HG03066 (cell line): ENCODE results near the gene DCLK2.
A peak's percentile ranks its signal among the peaks of the same experiment; 100 is the strongest.

Source experiments
- ATAC-seq: cut with Tn5 transposase; IDR thresholded peaks from one replicate; pipeline ENCODE4 v1.9.1; 2021; ENCODE audit warnings: low read depth; ENCODE audit not compliant: unreplicated experiment

The DCLK2 gene

DNA sequence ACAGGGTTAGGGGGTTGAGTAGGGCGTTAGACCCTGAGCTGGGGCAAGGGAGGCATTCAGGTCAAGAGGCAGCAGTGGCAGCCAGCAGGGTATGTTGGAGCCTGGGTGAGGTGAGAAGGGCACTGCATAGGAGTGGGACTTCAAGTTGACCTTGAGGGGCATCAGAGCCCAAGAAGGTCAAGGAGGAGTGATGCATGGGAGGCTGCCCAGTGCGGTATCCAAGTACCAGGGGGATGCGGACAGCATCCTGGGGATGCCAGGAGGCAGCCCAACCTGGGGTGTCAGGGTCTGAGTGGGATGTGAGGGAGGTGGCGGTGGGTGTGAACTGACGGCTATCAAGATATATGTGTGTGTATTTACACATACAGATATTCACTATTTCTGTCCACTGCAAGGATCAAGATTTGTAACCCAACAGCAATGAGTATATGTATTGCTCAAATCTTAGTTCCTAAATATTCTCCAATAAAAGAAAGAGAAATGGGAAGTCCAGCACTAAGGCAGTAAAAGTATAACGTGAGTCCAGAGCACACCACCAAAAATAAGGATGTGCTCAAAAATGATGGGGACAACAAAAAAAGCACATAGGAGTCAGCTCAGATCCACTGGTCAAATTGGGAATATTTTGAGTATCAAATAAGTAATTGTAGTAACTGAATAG, 9.8 kb upstream of the DCLK2 start:
- no peak for ATAC-seq

DNA sequence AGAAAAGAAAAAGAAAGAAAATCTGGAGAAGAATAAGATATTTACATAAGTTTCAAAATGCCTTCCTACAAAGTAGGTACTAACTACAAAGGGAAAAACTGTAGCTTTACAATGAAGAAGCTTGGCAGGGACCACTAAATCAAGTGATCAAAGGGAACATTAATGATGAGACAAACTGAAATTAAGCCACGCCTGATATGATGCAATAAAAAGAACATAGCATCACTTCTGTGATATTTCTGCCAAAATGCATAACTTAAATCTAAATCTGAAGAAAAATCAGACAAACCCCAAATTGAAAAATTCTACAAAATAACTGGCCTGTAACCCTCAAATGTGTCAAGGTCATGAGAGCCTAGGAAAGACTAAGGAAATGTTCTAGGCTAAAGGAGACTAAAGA, 8.9 kb upstream of the DCLK2 start:
- no peak for ATAC-seq

DNA sequence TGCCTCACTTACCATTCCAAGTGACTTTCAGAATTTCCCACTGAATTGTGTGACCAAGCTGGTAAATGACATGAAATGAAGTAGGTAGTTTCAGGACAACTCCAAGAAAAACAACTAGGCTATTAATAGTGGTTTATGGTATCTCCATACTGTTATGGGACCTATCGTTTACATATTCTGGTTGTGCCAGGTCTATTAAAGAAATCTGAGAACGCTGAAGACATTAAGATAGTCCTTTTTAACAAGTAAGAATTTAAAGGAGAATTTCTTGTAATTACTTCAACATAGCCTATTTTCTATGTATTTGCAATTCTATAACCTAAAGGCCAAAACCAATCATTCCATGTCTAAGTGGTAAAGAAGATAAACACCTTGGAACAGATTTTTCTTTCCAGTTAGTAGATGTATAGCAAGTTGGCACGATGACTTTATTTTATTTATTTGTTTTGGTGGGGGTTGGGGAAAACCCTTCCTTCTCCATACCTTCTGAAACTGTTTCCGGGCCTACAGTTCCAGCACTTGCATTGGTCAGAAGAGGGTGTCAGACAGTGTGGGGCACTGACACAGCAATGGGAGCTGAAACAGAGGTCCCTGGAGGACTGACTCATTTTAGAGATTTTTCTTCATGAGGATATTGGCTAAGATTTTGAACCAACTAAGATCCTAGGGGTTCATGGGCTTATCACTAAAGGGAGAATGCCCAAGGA, 7.6 kb upstream of the DCLK2 start:
- ATAC-seq, result no peak

DNA sequence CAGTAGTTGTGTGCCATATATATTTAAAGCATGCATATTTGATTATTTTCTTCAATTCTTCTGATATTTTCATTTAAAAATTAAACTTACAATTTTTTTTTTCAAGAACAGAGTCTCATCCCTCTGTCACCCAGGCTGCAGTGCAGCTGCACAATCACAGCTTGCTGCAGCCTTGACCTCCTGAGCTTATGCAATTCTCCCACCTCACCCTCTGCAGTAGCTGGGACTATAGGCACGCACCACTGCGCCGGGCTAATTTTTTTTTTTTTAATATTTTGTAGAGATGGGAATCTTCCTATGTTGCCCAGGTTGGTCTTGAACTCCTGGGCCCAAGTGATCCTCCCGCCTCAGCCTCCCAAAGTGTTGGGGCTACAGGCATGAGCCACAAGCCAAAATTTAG, 5.8 kb upstream of the DCLK2 start:
- ATAC-seq, result no peak

DNA sequence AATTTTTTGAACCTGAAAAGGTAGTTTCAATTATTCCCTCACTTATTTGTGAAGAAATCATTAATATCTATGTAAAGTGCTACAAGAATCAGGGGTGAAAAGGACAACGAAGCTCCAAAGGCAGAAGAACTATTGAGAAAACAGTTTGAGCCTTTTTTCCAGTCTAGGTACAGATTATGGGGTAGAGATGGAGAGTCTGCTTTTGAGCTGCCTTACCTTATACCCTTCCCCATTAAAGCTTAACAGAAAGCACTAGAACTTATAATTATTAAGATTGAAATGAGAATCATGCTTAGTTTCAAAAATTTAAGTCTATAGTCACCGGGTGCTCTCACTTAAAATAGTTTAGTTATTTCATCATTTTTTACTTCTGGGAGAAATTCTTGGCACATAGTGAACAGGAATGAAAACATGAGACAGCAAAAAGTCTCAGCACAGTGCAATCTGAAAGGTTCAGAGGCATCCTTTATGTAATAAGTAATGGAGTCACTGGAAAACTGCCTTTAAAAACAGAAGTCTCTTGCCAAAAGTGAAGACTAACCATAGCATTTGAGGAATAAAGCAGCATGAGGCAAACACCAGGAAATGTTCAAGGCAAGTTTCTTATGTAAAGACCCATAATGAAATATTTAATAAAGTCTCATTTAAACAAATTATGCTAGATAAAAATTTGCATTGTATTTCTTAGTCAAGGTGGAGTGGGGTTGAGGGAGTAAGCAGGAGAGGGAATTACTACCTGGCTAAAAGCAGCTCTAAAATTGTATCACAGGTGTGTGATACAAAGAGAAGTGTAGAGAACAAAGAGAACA, 5.1 kb upstream of the DCLK2 start:
- no peak for ATAC-seq

DNA sequence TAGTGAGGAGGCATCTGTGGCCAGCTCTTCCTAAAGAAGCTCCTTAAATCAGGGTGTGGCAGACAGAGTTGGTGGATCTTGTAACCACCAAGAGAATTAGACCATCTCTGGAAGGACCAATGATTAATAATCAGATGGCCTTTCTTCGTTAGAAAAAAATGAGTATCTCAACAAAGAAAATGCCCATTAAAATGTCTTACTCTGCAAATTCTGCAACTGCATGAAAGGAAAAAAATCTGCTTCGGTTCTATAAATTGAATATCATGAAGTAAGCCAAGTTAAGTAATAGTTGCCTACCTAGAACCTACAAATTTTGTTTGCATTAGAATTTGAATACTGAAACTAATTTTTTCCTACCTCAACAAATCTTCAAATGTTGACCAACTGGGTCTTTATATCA, 4.2 kb upstream of the DCLK2 start:
- ATAC-seq, result no peak

DNA sequence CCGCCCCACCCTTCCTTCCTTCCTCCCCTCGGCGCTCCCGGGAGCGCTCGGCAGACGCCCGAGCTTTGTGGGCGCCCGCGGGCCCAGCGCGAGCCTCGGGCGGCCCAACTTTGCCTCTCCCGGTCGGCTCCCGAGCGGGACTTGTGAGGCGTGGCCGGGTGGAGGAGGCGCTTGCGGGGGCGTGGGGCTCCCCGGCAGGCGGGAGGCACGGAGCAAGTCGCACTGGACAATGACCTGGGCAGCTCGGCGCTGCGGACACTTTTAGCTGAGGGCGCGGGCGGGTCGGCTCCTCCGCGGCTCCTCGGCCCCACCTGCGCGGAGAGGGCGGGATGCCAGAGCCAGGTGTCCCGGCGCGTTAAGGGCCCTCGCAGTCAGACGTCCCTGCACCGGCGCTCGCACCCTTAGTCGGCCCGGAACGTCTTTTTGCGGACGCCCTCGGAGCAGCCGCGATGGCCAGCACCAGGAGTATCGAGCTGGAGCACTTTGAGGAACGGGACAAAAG, 385 bp downstream of the DCLK2 start:
- no peak for ATAC-seq

DNA sequence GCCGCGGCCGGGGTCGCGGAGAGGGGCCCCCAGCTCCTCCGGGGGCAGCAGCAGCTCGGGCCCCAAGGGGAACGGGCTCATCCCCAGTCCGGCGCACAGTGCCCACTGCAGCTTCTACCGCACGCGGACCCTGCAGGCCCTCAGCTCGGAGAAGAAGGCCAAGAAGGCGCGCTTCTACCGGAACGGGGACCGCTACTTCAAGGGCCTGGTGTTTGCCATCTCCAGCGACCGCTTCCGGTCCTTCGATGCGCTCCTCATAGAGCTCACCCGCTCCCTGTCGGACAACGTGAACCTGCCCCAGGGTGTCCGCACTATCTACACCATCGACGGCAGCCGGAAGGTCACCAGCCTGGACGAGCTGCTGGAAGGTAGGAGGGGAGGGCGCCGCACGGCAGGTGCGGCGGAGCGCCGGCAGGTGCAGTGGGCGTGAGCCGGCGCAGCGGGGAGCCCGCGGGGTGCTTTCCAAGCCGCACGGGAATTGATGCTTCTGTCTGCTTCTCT, 886 bp downstream of the DCLK2 start:
- peak; percentile 42 for ATAC-seq

DNA sequence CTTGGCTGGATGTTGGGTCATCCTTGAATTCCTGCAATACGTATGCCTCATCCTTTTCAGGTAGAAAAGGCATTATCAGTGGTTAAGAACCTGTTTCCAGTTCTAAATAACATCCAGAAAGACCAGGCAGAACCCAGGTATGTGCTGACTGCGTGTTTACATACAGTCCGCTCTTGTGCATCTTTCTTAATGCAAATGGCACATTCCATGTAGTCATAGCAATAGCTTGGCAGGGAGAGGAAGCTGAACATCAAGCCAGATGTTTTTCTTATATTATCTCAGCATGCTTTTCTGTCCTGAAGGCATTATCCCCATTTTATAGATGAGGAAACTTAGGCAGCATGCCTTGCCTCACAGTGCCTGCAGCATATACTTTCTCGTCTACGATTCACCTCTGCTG, 2.1 kb downstream of the DCLK2 start:
- no peak for ATAC-seq

DNA sequence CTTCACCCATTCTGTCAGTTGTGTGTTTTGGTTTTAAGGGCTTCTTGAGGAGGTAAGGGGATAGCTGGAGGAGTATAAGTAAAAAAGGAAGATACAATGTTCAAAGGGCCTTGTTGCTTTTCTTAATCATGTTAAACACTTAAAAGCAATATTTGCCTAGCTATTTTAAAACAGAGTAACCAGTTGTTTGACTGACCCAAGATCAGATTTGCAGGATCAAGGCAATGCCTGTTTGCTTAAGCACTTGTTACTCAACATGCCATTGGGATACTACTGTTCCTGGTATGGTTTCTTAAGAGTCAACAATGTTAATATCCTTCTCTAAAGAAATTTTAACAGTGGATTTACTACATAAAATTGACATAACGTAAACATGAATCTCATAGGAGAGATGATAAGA, 2.6 kb downstream of the DCLK2 start:
- no peak for ATAC-seq

DNA sequence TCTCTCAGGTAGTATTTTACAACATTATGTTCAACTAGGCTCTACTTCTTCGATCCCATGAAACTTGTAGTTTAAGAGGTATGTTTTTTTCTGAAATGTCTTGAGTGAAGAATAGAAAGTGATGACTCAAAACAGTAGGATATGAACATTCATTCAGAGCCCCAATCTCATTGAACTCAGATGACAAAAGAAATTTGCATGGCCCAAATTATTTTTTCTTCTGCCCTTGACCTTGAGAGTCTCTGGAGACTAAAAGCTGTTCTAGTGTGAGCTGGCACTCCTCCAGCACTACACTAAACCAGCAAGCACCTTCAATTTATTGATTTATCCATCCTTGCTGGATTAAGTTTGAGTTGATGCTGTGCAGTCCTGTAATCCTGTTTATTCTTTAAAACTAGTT, 4.0 kb downstream of the DCLK2 start:
- ATAC-seq, result peak; percentile 60

DNA sequence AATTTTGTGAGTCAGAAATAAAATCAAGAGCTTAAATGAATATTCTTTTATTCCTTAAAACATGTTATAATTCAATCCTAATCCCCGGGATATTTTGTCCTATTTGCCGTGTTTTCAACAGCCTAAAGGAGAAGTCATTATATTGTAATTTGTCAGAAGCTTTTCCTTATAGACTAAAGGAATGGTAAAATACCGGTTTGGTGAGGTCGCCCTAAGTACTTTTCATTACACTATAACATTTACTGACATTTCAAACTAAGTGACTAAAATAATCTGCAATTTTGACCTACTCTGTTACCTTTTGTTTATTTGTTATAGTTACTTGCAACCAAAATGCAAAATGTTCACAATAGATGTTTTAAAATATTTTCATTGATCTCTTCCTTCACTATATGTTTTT, 8.8 kb downstream of the DCLK2 start:
- no peak for ATAC-seq

DNA sequence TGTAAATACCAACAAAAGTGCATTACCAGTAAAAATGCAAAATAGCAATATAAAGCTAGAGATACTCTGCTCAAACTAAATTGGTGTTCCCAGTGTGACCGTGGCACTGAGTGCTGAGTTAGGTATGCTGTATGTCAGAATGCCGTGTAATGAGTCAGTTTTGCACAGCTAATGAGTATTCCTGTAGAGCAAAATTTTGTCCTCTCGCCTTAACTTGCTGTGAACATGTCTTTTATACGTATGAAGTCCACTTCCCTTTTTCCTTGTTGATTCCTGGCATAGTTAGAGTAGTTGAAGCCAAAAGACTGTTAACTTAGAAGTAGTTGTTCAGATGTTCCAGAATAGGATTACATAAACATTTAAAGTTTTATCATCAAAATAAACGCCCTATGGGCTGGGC, 11.5 kb downstream of the DCLK2 start:
- ATAC-seq, result no peak

DNA sequence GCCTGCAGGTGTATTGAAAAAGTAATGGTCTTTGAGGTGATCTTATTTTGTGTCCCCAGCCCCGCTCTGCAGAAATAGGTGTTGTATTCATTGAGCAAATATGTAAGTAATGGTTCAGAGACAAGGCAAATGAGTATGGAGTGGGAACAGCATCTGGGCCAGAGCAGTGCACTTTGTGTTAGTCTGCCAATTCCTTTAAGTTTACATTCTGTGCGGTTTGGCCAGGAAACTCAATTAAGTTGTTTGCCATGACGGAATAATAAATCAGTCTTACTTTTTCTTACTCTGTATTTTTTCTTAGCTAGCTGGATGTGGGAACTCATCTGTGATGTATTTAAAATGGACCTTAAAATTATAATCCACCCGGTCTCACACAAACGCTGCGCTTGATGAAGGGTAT, 12.6 kb downstream of the DCLK2 start:
- no peak for ATAC-seq

DNA sequence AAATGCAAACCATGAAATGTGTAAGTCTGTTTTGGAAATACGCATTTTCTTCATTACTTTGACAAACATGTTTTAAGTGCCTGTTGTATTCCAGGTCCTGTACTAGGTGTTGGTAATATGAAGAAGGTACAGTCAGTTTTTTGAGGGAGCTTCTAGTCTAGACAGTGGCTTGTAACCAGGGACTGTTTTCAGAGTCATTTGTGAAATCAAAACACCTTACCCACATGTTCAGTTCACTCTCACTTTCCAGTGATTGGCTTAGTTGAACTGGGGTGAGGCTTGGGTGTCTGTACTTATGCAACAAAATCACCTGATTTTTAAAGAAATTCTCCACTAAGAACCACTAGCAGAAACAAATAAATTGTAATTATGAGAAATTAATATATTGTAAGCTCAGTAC, 16.4 kb downstream of the DCLK2 start:
- ATAC-seq, result no peak

DNA sequence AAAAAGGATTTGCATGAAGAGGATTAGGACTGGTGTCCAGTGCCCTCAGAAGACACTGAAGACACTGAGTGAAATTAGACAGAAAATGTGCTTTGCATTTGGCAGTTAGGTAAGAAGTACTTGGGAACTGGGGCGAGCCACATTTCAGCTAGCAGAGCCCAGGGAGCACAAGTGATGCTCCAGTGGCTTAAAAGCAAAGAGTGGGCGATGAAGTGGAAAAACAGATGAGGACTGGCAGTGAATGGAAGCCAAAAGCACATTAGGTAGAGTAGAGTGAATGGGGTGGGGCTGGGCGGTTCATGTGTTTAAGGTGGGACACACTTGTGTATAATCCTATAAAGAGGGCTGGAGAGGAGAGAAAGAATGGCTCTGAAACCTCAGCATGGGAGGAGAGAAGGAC, 18.4 kb downstream of the DCLK2 start:
- no peak for ATAC-seq

DNA sequence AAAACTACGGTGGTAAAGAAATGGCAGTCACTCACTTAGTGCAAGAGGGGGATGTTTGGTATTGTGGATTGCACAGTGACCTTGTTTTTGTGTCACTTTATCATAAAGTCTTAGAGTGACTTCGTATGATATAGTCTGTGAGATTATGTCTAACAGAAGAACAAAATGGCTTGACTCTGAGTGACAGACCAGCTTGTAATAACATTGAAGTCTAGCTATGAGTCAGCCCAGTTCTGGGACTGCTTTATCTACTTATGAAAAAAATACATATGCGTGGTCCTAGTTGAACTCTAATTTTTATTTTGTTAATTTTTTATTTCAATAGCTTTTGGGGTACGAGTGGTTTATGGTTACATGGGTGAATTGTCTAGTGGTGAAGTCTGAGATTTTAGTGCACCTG, 20.0 kb downstream of the DCLK2 start:
- no peak for ATAC-seq

DNA sequence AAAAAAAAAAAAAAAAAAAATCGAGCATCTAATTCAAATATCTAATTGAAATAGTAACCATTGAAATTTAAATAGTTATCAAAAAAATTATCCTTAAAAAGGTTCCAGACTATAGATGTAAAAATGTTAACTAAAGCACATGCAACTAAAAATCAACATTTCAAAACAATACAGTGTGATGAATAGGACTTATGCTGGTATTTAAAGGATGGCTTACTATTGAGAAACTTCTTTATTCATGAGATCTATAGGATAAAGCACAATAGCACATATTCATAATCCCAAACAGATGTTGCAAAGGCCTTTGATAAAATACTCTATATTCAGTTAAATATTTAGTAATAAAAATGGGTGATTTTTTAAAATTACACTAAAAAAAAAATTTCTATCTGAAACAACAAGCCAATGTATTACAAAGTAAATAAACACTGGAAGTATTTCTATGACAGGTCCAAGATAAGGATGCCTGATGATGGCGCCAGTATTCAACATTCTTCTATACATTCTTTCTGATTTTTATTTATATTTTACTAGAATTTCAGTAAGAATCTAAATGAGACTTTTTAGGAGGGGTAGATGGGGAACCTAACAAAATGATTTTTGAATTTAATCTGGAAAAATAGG, 26.3 kb downstream of the DCLK2 start:
- ATAC-seq, result no peak

DNA sequence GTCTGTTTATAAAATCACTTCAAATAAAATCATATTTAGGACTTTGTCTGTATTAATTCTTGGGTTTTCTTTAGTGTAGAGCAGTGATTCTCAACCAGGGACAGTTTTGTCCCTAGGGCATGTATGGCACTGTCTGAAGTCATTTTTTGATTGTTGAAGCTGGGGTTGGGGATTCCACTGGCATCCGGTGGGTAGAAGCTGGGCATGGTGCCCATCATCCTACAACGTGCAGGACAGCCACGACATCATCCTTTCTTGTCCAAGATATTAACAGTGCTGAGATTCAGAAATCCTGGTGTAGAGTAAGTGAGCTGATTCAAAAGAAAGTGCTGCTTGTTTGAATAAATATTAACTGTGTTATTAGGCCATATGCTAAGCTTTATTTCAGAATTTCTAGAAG, 28.6 kb downstream of the DCLK2 start:
- ATAC-seq, result no peak

DNA sequence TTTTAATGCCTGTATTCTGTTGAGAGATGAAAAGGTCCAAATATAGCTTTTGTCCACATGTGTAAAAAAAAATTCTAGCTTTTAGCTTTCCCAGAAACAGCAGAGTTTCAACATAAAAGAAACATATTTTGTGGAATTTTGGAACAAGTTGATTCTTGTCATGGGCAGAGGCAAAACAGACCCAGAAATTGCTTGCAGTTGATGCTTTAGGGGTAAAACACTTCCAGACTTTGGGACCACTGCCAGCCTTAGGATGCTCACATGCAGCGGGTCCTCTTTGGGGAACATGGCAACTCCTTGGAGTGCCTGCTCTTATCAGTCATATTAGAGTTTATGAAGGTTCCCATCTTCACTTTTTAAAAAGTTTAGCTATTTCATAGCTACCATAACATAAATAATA, 30.4 kb downstream of the DCLK2 start:
- ATAC-seq, result no peak

DNA sequence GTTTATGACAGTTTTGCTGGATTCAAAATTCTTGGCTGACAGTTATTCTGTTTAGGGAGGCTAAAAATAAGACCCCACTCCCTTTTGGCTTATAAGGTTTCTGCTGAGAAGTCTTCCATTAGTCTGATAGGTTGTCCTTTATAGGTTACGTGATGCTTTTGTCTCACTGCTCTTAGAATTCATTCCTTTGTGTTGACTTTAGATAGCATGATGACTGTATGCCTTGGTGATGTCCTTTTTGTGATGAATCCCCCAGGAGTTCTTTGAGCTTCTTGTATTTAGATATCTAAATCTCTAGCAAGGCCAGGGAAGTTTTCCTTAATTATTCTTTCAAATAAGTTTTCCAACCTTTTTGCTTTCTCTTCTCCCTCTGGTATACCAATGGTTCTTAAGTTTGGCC, 36.4 kb downstream of the DCLK2 start:
- no peak for ATAC-seq
